HG02973 (cell line): Measurements from ENCODE around the gene MYBPHL.

Experiments used
- ATAC-seq: cut with Tn5 transposase; IDR thresholded peaks from one replicate; pipeline ENCODE4 v1.9.1; 2021; ENCODE audit warnings: moderate library complexity; ENCODE audit not compliant: unreplicated experiment

The MYBPHL gene

GRCh38 chr1:109281680-109282496, 24.9 kb downstream of the MYBPHL start:
- ATAC-seq = no peak

- ATAC-seq = no peak
Observed at GRCh38 chr1:109280862-109281261, 25.9 kb downstream of the MYBPHL start.

- no peak for ATAC-seq
Observed at GRCh38 chr1:109279615-109280278, 27.1 kb downstream of the MYBPHL start.

- no peak for ATAC-seq
Observed at GRCh38 chr1:109277434-109278204, 29.2 kb downstream of the MYBPHL start.

GRCh38 chr1:109275706-109276345, 31.0 kb downstream of the MYBPHL start:
- no peak for ATAC-seq

- no peak for ATAC-seq
Observed at GRCh38 chr1:109274533-109275476, 32.0 kb downstream of the MYBPHL start.

GRCh38 chr1:109273570-109274288, 33.1 kb downstream of the MYBPHL start:
- no peak for ATAC-seq

GRCh38 chr1:109272831-109273547, 33.8 kb downstream of the MYBPHL start:
- ATAC-seq = no peak

GRCh38 chr1:109272021-109272799, 34.6 kb downstream of the MYBPHL start:
- no peak for ATAC-seq

GRCh38 chr1:109271458-109271857, 35.4 kb downstream of the MYBPHL start:
- no peak for ATAC-seq

GRCh38 chr1:109270623-109271317, 36.0 kb downstream of the MYBPHL start:
- ATAC-seq = no peak

GRCh38 chr1:109269981-109270622, 36.7 kb downstream of the MYBPHL start:
- ATAC-seq = no peak

- no peak for ATAC-seq
Observed at GRCh38 chr1:109269212-109269980, 37.4 kb downstream of the MYBPHL start.

GRCh38 chr1:109268431-109269211, 38.2 kb downstream of the MYBPHL start:
- ATAC-seq = no peak

- ATAC-seq = no peak
Observed at GRCh38 chr1:109267743-109268300, 39.0 kb downstream of the MYBPHL start.
